ENCODE data around the gene EMILIN2.

Gene EMILIN2

DNA sequence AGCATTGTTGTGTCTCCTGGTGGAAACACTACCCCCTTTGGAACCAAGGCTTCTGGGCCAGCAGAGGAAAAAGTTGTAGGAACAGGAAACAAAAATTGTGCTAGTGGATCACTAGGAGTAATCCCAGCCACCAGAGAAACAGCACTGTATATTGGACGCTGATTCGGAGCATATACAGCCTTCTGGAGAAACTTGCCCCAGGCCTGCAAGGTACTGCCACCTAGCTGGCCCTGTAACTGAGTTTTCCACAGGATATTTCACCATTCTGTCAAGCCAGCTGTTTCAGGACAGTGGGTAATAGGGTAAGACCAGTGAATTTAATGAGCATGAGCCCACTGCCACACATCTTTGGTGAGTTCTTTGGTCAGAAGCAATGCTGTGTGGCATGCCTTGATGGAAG lies 25.1 kb upstream of the EMILIN2 start:
- TF ChIP-seq, protein P1, sequence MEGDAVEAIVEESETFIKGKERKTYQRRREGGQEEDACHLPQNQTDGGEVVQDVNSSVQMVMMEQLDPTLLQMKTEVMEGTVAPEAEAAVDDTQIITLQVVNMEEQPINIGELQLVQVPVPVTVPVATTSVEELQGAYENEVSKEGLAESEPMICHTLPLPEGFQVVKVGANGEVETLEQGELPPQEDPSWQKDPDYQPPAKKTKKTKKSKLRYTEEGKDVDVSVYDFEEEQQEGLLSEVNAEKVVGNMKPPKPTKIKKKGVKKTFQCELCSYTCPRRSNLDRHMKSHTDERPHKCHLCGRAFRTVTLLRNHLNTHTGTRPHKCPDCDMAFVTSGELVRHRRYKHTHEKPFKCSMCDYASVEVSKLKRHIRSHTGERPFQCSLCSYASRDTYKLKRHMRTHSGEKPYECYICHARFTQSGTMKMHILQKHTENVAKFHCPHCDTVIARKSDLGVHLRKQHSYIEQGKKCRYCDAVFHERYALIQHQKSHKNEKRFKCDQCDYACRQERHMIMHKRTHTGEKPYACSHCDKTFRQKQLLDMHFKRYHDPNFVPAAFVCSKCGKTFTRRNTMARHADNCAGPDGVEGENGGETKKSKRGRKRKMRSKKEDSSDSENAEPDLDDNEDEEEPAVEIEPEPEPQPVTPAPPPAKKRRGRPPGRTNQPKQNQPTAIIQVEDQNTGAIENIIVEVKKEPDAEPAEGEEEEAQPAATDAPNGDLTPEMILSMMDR (IDR thresholded peaks at IDR 0.05): no peak

DNA sequence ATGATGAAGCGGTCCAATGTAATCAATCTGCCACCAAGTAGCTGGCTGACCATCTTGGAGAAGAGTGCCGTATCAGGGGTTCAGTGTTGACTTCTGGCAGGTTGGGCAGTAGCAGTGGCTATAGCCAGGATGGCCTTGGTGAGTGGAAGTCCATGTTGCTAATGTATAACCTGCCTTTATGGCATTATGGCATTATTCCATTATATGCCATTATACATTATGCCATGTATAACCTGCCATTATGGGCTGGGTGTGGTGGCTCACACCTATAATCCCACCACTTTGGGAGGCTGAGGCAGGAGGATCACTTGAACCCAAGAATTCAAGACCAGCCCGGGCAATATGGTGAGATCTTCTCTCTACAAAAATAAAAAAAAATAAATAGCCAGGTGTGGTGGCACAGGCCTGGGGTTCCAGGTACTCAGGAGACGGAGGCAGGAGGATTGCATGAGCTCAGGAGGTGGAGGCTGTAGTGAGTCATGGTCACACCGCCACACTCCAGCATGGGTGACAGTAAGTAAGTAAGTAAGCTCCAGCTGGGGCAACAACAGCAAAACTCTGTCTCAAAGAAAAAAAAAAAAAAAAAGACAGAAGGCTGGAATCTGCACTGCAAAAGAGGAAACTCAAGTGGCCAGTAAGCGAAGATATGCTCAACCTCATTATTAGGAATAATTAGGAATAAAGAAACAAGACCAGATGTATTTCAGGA lies 24.4 kb upstream of the EMILIN2 start:
- TF ChIP-seq, protein P1 (IDR thresholded peaks at IDR 0.05): no peak

DNA sequence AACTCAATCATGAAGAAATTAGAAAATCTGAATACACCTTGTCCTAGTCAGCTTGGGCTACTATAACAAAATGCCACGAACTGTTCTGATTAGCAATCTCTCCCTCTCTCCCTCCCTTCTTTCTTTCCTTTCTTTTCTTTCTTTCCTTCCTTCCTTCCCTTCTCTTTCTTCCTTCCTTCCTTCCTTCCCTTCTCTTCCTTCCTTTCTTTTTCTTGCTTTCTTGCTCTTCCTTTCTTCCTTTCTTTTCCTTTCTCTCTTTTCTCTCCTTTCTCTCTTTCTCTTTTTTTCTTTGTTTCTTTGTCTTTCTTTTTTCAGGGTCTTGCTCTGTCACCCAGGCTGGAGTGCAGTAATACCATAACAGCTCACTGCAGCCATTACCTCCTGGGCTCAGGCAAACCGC lies 23.6 kb upstream of the EMILIN2 start:
- TF ChIP-seq, protein P1 (IDR thresholded peaks at IDR 0.05): no peak

DNA sequence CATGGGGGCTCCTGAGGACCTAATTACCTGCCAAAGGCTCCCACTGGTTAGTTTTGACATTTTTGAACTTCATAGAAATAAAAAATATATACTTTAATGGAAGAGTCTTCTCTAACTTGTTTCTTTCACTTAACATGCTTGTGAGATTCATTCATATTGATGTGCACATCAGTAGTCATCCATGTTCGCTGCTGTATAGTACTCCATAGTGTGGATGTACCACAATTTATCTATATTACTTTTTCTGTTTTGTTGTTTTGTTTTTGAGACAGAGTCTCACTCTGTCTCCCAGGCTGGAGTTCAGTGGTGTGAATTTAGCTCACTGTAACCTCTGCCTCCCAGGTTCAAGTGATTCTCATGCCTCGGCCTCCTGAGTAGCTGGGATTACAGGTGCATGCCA lies 22.8 kb upstream of the EMILIN2 start:
- TF ChIP-seq, protein P1 (IDR thresholded peaks at IDR 0.05): no peak

DNA sequence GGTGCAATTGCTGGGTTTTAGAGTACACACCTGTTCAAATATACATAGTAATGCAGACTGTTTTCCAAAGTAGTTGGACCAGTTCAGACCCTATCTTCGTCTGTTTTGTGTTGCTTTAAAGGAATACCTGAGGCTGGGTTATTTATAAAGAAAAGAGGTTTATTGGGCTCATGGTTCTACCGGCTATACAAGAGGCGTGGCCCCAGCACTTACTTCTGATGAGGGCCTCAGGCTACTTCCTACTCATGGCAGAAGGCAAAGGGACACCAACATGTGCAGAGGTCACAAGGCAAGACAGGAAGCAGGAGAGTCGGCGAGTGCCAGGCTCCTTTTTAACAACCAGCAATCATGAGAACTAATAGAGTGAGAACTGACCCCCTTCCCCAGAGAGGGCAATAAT lies 21.9 kb upstream of the EMILIN2 start:
- TF ChIP-seq, protein P1 (IDR thresholded peaks at IDR 0.05): no peak

DNA sequence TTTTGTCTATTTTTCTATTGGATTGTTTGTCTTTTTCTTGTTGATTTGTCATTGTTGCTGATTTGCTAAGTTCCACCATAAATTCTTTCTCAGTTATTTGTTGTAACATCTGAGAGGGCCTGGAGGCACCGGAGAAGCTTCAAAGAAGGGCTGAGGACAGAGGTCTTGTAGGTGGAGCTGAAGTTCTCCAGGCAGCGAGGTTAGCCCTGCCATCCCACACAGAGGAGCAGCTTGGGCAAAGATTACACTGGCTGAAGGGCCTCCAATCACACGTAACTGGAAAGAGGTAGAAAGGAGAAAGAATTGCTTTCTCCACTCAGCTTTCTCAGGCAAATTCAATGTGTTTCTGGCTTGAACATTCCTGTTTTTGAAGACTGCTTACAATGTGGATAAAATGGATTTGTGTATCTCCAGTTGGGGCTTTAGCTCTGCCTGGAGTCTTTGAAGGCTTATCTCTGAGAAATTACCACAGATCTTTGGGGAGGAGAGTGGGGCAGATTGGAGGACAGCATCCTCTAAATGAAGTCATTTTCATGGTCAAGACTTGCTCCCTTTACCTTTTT lies 21.1 kb upstream of the EMILIN2 start:
- TF ChIP-seq, protein P1 (IDR thresholded peaks at IDR 0.05): no peak

DNA sequence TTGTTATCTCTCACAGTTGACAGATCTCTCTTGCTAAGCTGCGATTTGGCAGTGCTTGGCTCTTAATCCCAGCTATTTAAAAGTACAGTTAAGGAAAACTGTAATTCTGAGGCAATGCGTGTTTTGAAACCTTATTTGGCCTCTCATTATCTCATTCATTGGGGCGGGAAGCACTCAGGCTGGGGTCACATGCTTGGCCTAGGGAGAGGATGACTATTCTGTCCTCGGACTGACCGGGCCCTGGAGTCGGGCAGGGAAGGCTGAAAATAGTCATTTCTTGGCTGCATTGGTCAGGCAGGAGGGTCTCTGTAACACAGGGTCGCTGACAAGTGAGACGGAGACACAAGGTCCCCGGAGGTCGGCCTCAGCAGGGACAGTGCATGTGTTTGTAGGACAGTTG lies 20.2 kb upstream of the EMILIN2 start:
- TF ChIP-seq, protein P1 (IDR thresholded peaks at IDR 0.05): no peak

Data from LNCAP (cell line).